LHCN-M2 (cell line): ENCODE data around the gene NSG1. TPM values are rescaled to one million over a fixed set of nuclear protein-coding genes. Genes with fewer than 3 reads are reported as not detected.
"Not testable (repeated sequence)": the region's sequence is repeated elsewhere in the genome, so short reads cannot be mapped to it uniquely, and the experiment has no call there.

ENCODE experiments used
- DNase-seq: peaks from one replicate; pipeline ENCODE4 v3.0.0-alpha.2; 2012; ENCODE audit warnings: low read depth
- polyA plus RNA-seq: library from polyadenylated mRNA; unstranded; fragments of >200 nt; gene quantifications from one replicate; pipeline ENCODE4 v1.2.1, GENCODE V29; 2012; ENCODE audit warnings: missing spikeins
- total RNA-seq: library from RNA; depleted of rRNA; stranded (reverse); fragments of >200 nt; gene quantifications from 2 replicates; pipeline ENCODE4 v1.2.3, GENCODE V29; 2014; rRNA removed

Gene NSG1
- 0.38 and 0.57 TPM in 2 replicates for total RNA-seq
- polyA plus RNA-seq = 1.1 TPM

GRCh38 chr4:4386736-4387392, at the start of gene NSG1:
Gene NSG1 (plus strand): TSS chr4:4387102. CDS start chr4:4387630, 528 bp downstream.
- no peak for DNase-seq

DNA sequence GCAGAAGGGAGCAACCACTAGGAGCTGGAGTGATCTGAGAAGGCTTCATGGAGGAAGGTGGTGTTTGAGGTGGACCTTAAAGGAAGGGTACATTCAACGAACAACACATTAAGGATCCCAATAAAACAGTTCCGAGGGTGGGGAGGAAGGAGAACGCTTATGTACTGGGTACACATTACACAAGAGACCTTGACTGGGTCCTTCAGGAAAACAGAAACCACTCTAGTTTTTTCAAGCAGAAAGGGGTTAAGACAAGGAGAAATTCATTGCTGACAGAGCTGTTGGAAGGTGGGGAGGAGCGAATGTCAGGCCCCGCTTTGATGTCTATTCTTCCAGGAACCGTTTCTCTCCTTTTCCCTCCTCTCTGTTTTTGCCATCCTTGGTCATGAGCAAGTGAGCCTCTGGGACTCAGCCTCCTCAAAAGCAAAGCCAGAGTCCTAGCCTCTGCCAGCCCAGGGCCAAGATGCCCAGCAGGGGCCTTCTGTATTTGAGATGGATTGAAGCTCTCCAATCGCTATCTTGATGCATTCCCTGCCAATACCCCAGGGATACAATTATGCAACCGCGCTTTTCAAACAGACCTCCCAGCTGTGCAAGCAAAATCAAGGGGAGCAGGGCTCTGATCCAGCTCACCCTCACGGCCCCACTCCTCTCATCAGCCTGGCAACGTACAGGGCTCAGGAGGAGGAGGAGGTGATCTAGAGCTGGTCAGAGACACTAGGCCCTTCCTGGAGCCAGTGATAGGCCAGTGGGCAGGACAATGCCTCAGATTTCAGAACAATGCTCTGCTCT, 48.5 kb upstream of the NSG1 start:
- DNase-seq = no peak

DNA sequence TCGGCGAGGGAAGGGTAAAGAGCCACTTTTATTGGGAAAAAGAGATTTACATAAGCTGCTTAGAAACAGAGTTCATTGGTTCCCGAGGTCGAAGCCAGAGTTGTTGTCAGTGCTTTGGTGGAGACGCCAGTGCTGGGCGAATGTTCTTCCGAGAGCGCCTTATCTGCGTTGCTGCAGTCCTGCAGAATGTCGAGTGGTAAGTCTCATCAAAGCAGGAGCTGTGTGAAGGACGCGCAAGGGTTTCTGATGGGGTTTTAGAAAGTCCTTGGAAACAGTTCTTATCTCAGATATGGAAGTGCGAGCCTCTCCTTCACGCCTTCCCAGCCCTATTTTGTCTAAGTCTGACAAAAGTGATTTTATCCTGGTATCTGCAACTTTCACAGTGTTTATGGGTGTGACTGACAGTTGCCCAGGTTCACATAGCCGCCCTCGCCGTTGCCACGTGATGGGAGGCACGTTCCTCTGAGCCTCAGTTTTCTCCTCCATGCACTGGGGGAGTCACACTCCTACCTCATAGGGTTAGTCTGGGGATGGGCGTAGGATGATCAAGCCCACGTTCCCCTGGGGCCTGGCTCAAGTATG, 47.3 kb upstream of the NSG1 start:
- no peak for DNase-seq

- no peak for DNase-seq
Measured at GRCh38 chr4:4341861-4342650, 44.8 kb upstream of the NSG1 start.

DNA sequence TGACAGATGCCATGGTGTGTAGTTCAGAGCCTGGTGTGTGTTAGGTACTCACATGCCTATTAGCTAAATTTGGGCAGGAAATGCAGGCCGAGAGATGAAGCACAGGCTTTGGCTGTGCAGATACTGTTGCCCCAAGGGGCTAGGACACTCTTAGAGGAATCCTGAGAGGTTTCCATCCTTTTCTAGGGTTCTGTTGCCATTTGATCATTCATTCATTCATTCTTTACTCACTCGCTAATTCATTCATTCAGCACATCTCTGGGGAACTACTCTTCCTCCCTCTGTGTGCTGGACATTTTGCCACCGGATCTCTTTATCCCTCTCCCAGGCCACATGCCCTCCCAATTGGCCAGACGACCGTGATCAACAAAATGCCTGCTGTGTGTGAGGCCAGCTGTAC, 43.9 kb upstream of the NSG1 start:
- DNase-seq = no peak

- DNase-seq = no peak
Measured at GRCh38 chr4:4344915-4345527, 41.9 kb upstream of the NSG1 start.

GRCh38 chr4:4347585-4347984, 39.3 kb upstream of the NSG1 start:
- no peak for DNase-seq

DNA sequence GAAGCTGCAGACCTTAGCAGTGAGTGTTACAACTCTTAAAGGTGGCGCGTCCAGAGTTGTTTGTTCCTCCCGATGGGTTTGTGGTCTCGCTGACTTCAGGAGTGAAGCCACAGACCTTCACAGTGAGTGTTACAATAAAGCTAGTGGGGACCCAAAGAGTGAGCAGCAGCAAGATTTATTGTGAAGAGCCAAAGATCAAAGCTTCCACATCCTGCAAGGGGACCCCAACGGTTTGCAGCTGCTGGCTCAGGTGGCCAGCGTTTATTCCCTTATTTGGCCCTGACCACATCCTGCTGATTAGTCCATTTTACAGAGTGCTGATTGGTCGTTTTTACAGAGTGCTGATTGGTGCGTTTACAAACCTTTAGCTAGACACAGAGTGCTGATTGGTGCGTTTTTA, 38.3 kb upstream of the NSG1 start:
- DNase-seq = not testable (repeated sequence)

- no peak for DNase-seq
Measured at GRCh38 chr4:4349867-4350266, 37.0 kb upstream of the NSG1 start.

GRCh38 chr4:4350909-4351308, 36.0 kb upstream of the NSG1 start:
- no peak for DNase-seq

- no peak for DNase-seq
Measured at GRCh38 chr4:4355302-4355701, 31.6 kb upstream of the NSG1 start.

- no peak for DNase-seq
Measured at GRCh38 chr4:4356106-4357041, 30.5 kb upstream of the NSG1 start.

GRCh38 chr4:4358093-4358854, 28.6 kb upstream of the NSG1 start:
- no peak for DNase-seq

GRCh38 chr4:4361883-4362282, 25.0 kb upstream of the NSG1 start:
- DNase-seq = no peak

DNA sequence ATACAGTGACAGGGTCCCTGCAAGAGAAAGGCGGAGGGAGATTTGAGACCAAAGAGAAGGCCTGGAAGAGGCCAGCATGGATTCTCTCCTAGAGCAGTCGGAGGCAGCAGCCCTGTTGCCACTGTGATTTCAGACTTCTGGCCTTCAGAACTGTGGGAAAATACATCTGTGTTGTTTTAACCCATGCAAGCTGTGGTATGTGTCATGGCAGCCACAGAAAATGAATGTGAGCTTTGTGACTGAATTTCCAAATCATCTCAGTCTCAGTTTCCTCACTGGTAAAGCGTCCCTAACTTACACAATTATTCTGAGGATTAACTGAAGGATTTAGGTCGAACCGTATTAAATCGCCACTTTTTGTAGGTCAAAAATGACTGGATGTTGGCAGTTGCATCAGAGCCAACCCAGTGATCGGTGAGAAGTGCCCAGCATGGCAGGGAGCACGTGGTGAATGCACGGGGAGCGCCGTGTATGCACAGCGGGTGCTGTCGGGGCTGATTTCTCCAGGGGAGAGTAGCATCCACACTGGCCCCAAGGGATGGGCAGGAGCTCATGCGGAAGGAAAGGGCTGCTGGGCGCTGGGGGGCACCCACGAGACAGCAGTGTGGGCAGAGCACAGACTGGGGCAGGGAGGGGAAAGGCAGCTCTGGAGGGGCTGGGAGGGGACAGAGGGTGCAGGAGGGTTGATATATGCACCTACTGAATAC, 23.8 kb upstream of the NSG1 start:
- DNase-seq = peak; percentile 17

GRCh38 chr4:4364061-4364460, 22.8 kb upstream of the NSG1 start:
- DNase-seq = no peak

GRCh38 chr4:4364486-4365208, 22.3 kb upstream of the NSG1 start:
- DNase-seq = no peak
